Choroid plexus epithelial cell (primary cell): Measurements from ENCODE around the gene ZFHX3.

Source experiments
- DNase-seq: peaks from one replicate; pipeline ENCODE4 v3.0.0-alpha.2; 2010; ENCODE audit warnings: low read depth
- H3K4me3 ChIP-seq: 2 replicates; pipeline ENCODE4 v1.5.1; 2011; ENCODE audit warnings: low read depth, mild to moderate bottlenecking, control low read depth, low read length, moderate library complexity
- CTCF ChIP-seq: conservative IDR thresholded peaks from 2 replicates; pipeline ENCODE4 v1.5.1; 2011; ENCODE audit warnings: low read depth, mild to moderate bottlenecking, control low read depth, inconsistent platforms, low read length, moderate library complexity

The ZFHX3 gene

GRCh38 chr16:73006026-73006425 is 41.9 kb downstream of the ZFHX3 start:
- H3K4me3 ChIP-seq: no peak overlapping the region
- TF ChIP-seq CTCF: no peak
- DNase-seq: no peak

GRCh38 chr16:73002866-73003265 is 45.1 kb downstream of the ZFHX3 start:
- no peak overlapping the region for H3K4me3 ChIP-seq
- DNase-seq: no peak
- no peak for TF ChIP-seq CTCF

GRCh38 chr16:73000907-73001521 is 46.9 kb downstream of the ZFHX3 start:
- DNase-seq: no peak
- TF ChIP-seq CTCF: no peak
- no peak overlapping the region for H3K4me3 ChIP-seq

GRCh38 chr16:73000020-73000906 is 47.7 kb downstream of the ZFHX3 start:
- DNase-seq: no peak
- no peak for TF ChIP-seq CTCF

GRCh38 chr16:72999541-73000019 is 48.3 kb downstream of the ZFHX3 start:
- TF ChIP-seq CTCF: no peak
- H3K4me3 ChIP-seq: no peak overlapping the region
- no peak for DNase-seq

More at GRCh38 chr16:73000020-73000906, 47.7 kb downstream of the ZFHX3 start:
- no peak overlapping the region for H3K4me3 ChIP-seq

GRCh38 chr16:72997141-72997542 is 50.8 kb downstream of the ZFHX3 start:
- peak; percentile 61 for DNase-seq
- no peak for TF ChIP-seq CTCF
- H3K4me3 ChIP-seq: no peak overlapping the region
